Mesendoderm (in vitro differentiated cells): ENCODE results near the gene PPP4R2.

Experiments used
- DNase-seq: peaks from one replicate; pipeline ENCODE4 v3.0.0; 2013
- H2AK5ac ChIP-seq: 2 replicates; pipeline ENCODE4 v1.6.1; 2013; ENCODE audit warnings: low read length, inconsistent platforms
- H2BK120ac ChIP-seq: 2 replicates; pipeline ENCODE4 v1.6.1; 2013; ENCODE audit warnings: low read depth, mild to moderate bottlenecking, low read length, moderate library complexity, mixed read lengths
- H2BK15ac ChIP-seq: replicated peaks from 2 replicates; pipeline ENCODE4 v1.6.1; 2013; ENCODE audit warnings: low read depth, mild to moderate bottlenecking, moderate library complexity
- H2BK5ac ChIP-seq: 2 replicates; pipeline ENCODE4 v1.6.1; 2013; ENCODE audit warnings: low read length, inconsistent platforms
- H3K18ac ChIP-seq: 2 replicates; pipeline ENCODE4 v1.6.1; 2013; ENCODE audit warnings: mild to moderate bottlenecking, low read length, mixed read lengths
- H3K23ac ChIP-seq: one replicate; pipeline ENCODE4 v1.6.1; 2013; ENCODE audit warnings: low read length
- H3K27ac ChIP-seq: 2 replicates; pipeline ENCODE4 v1.5.1; 2013; ENCODE audit warnings: low read depth, mild to moderate bottlenecking, inconsistent platforms, low read length, moderate library complexity
- H3K27me3 ChIP-seq: 2 replicates; pipeline ENCODE4 v1.6.1; 2013; ENCODE audit warnings: low read length, control low read depth, mild to moderate bottlenecking, inconsistent platforms; ENCODE audit not compliant: insufficient read depth, poor library complexity
- H3K36me3 ChIP-seq: 2 replicates; pipeline ENCODE4 v1.6.1; 2013; ENCODE audit warnings: low read length, inconsistent platforms; ENCODE audit not compliant: control insufficient read depth, insufficient read depth
- H3K4ac ChIP-seq: one replicate; pipeline ENCODE4 v1.6.1; 2013; ENCODE audit warnings: low read depth, mild to moderate bottlenecking, low read length, moderate library complexity
- H3K4me1 ChIP-seq: 2 replicates; pipeline ENCODE4 v1.6.1; 2013; ENCODE audit warnings: low read depth, low read length, inconsistent platforms; ENCODE audit not compliant: control insufficient read depth
- H3K4me2 ChIP-seq: 2 replicates; pipeline ENCODE4 v1.6.1; 2013; ENCODE audit warnings: low read length
- H3K4me3 ChIP-seq: 2 replicates; pipeline ENCODE4 v1.5.1; 2013; ENCODE audit warnings: mild to moderate bottlenecking, low read length
- H3K56ac ChIP-seq: one replicate; pipeline ENCODE4 v1.6.1; 2013; ENCODE audit warnings: low read length
- H3K79me1 ChIP-seq: 2 replicates; pipeline ENCODE4 v1.6.1; 2013; ENCODE audit warnings: low read length, inconsistent platforms
- H3K79me2 ChIP-seq: 2 replicates; pipeline ENCODE4 v1.6.1; 2013; ENCODE audit warnings: mild to moderate bottlenecking, low read length; ENCODE audit not compliant: control insufficient read depth, insufficient read depth
- H3K9ac ChIP-seq: 2 replicates; pipeline ENCODE4 v1.6.1; 2013; ENCODE audit warnings: low read length, inconsistent platforms
- H4K5ac ChIP-seq: one replicate; pipeline ENCODE4 v1.6.1; 2013; ENCODE audit warnings: low read length
- H4K8ac ChIP-seq: one replicate; pipeline ENCODE4 v1.6.1; 2013; ENCODE audit warnings: low read depth, mild to moderate bottlenecking, control low read depth, low read length, moderate library complexity
- WGBS: extraction: QIAGEN DNeasy Blood & Tissue Kit; methylation state at CpG from one replicate; pipeline ENCODE4 v1.1.7; 2013; ENCODE audit warnings: low lambda C conversion rate, missing lambda C conversion rate; ENCODE audit not compliant: insufficient coverage; ENCODE audit errors: extremely low coverage; 5-methylcytosine and 5-hydroxymethylcytosine counted together

Gene PPP4R2

DNA sequence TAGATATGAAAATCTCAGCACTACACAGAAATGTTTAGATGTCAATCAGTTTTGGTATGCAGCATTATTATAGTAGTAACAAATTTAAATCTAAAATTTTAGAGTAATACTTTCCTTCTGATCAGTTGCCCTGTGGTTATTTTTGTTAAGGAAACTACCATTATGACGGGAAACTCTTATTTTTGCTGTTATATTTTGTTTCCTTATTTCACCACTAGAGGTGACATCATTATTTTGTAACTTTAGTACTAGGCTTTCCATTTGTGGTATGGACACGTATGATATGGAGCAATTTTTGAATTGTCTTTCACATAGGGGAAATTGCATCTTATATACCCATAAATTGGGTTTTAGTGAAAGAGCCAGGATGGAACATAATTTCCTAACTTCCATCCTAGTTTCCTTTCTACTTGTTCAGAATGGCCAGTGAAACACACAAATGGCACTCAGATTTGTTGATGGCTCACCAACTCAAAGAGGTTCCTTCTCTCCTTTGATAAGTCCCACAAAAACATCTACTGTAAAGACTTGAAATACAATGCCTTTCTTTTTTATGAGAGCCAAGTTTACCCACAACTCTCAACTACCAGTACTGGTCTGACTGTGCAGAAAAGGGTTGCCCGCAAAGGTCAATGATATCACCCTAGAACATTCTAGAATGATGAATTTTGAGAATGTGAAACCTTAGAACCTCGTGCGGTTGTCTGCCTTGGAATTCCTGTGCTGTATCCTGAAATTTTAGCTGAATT lies 19.4 kb upstream of the PPP4R2 start:
- peaks cover 11% of the 10 kb centered on the region for H3K4me1 ChIP-seq
- H4K8ac ChIP-seq: no peak overlapping the region
- H3K79me2 ChIP-seq: no peaks in the 10 kb centered on the region
- no peak overlapping the region for H3K27ac ChIP-seq
- H3K56ac ChIP-seq: no peak overlapping the region
- no peak overlapping the region for H3K9ac ChIP-seq
- no peak overlapping the region for H3K18ac ChIP-seq
- H2BK120ac ChIP-seq: no peak overlapping the region
- H3K79me1 ChIP-seq: no peaks in the 10 kb centered on the region
- no peak overlapping the region for H3K4me3 ChIP-seq
- no peak for DNase-seq
- no peaks in the 10 kb centered on the region for H3K36me3 ChIP-seq
- no peak overlapping the region for H3K23ac ChIP-seq
- no peak overlapping the region for H2BK15ac ChIP-seq
- no peak overlapping the region for H2BK5ac ChIP-seq
- WGBS: no CpG with 5 or more reads among the region's 5 CpGs
- no peak overlapping the region for H2AK5ac ChIP-seq
- H3K4ac ChIP-seq: no peak overlapping the region
- no peaks in the 10 kb centered on the region for H3K27me3 ChIP-seq
- H4K5ac ChIP-seq: no peak overlapping the region
- H3K4me2 ChIP-seq: no peak overlapping the region

DNA sequence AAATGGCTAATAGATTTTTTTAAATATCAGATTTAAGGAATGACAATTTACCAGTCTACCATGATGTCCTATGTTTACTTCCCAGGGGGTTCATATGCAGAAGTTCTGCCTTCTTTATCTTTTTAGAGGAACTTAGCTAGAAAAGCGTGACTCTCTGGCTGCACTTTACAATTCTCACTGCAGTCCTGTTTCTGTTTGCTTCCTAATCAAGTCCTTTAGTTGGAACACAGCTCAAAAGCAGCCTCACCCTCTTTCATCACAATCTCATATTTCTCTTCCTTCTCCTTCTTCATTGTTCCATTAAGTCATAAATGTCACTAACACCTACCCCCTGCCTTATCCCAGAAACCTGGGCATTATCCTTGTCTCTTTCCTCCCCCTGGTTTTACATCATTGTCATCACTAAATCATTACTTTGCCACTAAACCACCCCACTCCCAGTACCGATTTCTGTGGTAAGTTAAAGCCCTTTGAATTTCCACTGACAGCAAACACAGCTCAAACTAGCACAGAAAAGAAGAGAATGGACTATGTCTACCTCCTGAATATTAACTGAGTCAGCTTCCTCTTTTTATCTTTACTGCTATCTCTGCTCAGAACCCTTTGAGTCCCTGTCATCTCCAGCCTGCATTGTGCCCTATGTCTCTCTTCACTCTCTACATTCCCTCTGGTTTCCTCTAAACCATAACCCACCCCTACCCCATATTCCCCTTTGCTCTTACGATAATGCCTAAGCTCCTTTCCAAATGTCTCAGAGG lies 13.8 kb upstream of the PPP4R2 start:
- Histone ChIP-seq H2AK5ac (no peak overlapping the region), H3K27ac (no peak overlapping the region), H4K8ac (no peak overlapping the region), H3K4me3 (no peak overlapping the region), H2BK5ac (no peak overlapping the region), H3K27me3 (no peaks in the 10 kb centered on the region), H2BK15ac (no peak overlapping the region), H3K4me2 (no peak overlapping the region), H3K56ac (no peak overlapping the region), H3K79me1 (no peaks in the 10 kb centered on the region), H3K4ac (no peak overlapping the region), H3K36me3 (no peaks in the 10 kb centered on the region), H3K23ac (no peak overlapping the region), H2BK120ac (no peak overlapping the region), H3K4me1 (no peaks in the 10 kb centered on the region), H3K9ac (no peak overlapping the region), H4K5ac (no peak overlapping the region), H3K18ac (no peak overlapping the region), H3K79me2 (no peaks in the 10 kb centered on the region)
- WGBS: no CpG with 5 or more reads among the region's 3 CpGs
- no peak for DNase-seq

DNA sequence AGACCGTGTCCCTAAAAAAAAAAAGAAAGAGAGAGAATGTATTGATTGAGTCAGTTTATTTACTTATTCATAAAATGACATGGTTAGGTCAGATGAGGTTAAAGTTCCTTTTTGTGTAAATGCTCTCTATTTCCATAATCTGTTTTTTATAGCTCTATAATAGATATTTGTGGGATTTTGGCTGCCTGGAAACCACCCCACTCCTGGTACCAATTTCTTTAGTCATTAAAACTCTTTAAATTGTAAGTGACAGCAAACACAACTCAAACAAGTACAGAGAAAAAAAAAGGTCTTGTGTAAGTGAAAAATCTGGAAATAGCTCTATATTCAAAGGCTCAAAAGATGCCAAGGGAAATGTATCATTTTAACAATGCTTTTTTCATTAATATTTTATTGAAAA lies 11.0 kb upstream of the PPP4R2 start:
- no peaks in the 10 kb centered on the region for H3K79me1 ChIP-seq
- no peak overlapping the region for H4K8ac ChIP-seq
- H3K4me1 ChIP-seq: no peaks in the 10 kb centered on the region
- H2BK5ac ChIP-seq: no peak overlapping the region
- H3K56ac ChIP-seq: no peak overlapping the region
- H2BK15ac ChIP-seq: no peak overlapping the region
- no peak overlapping the region for H2BK120ac ChIP-seq
- no peak overlapping the region for H3K4me3 ChIP-seq
- H4K5ac ChIP-seq: no peak overlapping the region
- no peak for DNase-seq
- no peak overlapping the region for H2AK5ac ChIP-seq
- no peak overlapping the region for H3K18ac ChIP-seq
- no peak overlapping the region for H3K9ac ChIP-seq
- H3K36me3 ChIP-seq: no peaks in the 10 kb centered on the region
- no peaks in the 10 kb centered on the region for H3K27me3 ChIP-seq
- no peak overlapping the region for H3K4ac ChIP-seq
- no peak overlapping the region for H3K27ac ChIP-seq
- H3K23ac ChIP-seq: no peak overlapping the region
- H3K4me2 ChIP-seq: no peak overlapping the region
- H3K79me2 ChIP-seq: no peaks in the 10 kb centered on the region
- WGBS: no CpG with 5 or more reads among the region's 1 CpG

GRCh38 chr3:72990701-72991395 lies 5.8 kb upstream of the PPP4R2 start:
- no peaks in the 10 kb centered on the region for H3K36me3 ChIP-seq
- no peak overlapping the region for H3K4me3 ChIP-seq
- no peak overlapping the region for H3K4ac ChIP-seq
- H3K56ac ChIP-seq: no peak overlapping the region
- H3K79me1 ChIP-seq: no peaks in the 10 kb centered on the region
- no peak overlapping the region for H3K18ac ChIP-seq
- no peak overlapping the region for H3K4me2 ChIP-seq
- H3K79me2 ChIP-seq: no peaks in the 10 kb centered on the region
- WGBS: no CpG with 5 or more reads among the region's 5 CpGs
- H3K27me3 ChIP-seq: no peaks in the 10 kb centered on the region
- no peak overlapping the region for H2BK5ac ChIP-seq
- H3K27ac ChIP-seq: no peak overlapping the region
- no peak overlapping the region for H2BK15ac ChIP-seq
- no peak for DNase-seq
- H2BK120ac ChIP-seq: no peak overlapping the region
- no peak overlapping the region for H3K23ac ChIP-seq
- H3K4me1 ChIP-seq: no peaks in the 10 kb centered on the region
- H4K5ac ChIP-seq: no peak overlapping the region
- no peak overlapping the region for H4K8ac ChIP-seq
- no peak overlapping the region for H3K9ac ChIP-seq
- H2AK5ac ChIP-seq: no peak overlapping the region

DNA sequence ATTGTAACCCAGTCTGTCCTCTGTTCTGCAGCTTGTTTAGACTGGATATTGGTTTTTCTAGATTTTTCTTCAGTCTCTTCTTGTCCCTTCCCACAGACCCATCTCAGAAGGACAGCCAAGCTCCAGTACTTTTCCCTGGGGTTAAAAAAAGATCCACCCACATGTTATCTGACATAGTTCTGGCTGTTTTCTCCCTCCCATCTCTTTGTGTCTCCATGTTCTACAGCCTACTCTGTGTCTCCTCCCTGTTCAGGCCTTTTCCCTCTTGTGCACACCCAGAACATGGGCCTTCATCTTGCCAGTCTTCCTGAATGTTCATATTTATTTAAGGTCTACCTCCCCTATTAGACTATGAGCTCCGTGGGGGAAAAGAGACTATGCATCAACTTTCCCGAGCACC lies 5.1 kb upstream of the PPP4R2 start:
- WGBS: no CpG with 5 or more reads among the region's 2 CpGs
- Histone ChIP-seq H3K4ac (no peak overlapping the region), H2BK15ac (no peak overlapping the region), H3K4me1 (no peaks in the 10 kb centered on the region), H3K4me2 (no peak overlapping the region), H3K27ac (no peak overlapping the region), H3K27me3 (no peaks in the 10 kb centered on the region), H2BK120ac (no peak overlapping the region), H4K5ac (no peak overlapping the region), H3K56ac (no peak overlapping the region), H3K9ac (no peak overlapping the region), H3K79me2 (no peaks in the 10 kb centered on the region), H2BK5ac (no peak overlapping the region), H3K18ac (no peak overlapping the region), H3K79me1 (no peaks in the 10 kb centered on the region), H3K23ac (no peak overlapping the region), H3K4me3 (no peak overlapping the region), H3K36me3 (no peaks in the 10 kb centered on the region), H2AK5ac (no peak overlapping the region), H4K8ac (no peak overlapping the region)
- DNase-seq: no peak
